22Rv1 (cell line): Measurements from ENCODE around the gene SMAD1.

Experiments
- CTCF ChIP-seq: fragments of 450-650 bp; IDR thresholded peaks from 2 replicates; pipeline ENCODE4 v1.5.1; 2017; ENCODE audit warnings: mild to moderate bottlenecking
- ZFX ChIP-seq: fragments of 450-650 bp; IDR thresholded peaks from 2 replicates; pipeline ENCODE4 v1.6.1; 2017; ENCODE audit warnings: antibody characterized with exemption, borderline replicate concordance

GRCh38 chr4:145530189-145530588 lies 48.5 kb downstream of the SMAD1 start:
- TF ChIP-seq CTCF (no peak), ZFX (no peak)
